HepG2 (cell line): ENCODE measurements around the gene SLCO1C1. TPM values are rescaled to one million over a fixed set of nuclear protein-coding genes. Genes with fewer than 3 reads are reported as not detected.

ENCODE experiments used
- ASH2L ChIP-seq: fragments of 300-600, 200-600 bp; sonication (generic); IDR thresholded peaks from 2 replicates; pipeline ENCODE4 v1.7.0; 2017; ENCODE audit warnings: low read depth, mild to moderate bottlenecking, moderate library complexity, mixed read lengths, low read length; ENCODE audit not compliant: insufficient read length
- FOSL1 ChIP-seq: sonication (generic); formaldehyde crosslinking; IDR thresholded peaks from 2 replicates; pipeline ENCODE4 v1.9.0; 2021; ENCODE audit warnings: missing genetic modification reagents, borderline replicate concordance
- FOSL2 ChIP-seq: sonication (generic); formaldehyde crosslinking; IDR thresholded peaks from 2 replicates; pipeline ENCODE4 v1.4.0; 2020; ENCODE audit warnings: missing genetic modification reagents
- FOXC1 ChIP-seq: sonication (generic); formaldehyde crosslinking; IDR thresholded peaks from 2 replicates; pipeline ENCODE4 v1.8.0; 2022; ENCODE audit warnings: mild to moderate bottlenecking, missing genetic modification reagents, borderline replicate concordance
- FOXM1 ChIP-seq: sonication (generic); formaldehyde crosslinking; IDR thresholded peaks from 2 replicates; pipeline ENCODE4 v1.5.0; 2020; ENCODE audit warnings: missing genetic modification reagents
- HNF4G ChIP-seq, 2 experiments: sonication (generic) in 1 of 2; formaldehyde crosslinking in 1 of 2; IDR thresholded peaks; 2 replicates each; pipeline versions ENCODE4 v1.4.0 to v1.6.1; 2011 to 2020; ENCODE audit warnings: borderline replicate concordance in 2 of 2, low read depth in 2 of 2, mild to moderate bottlenecking in 2 of 2, low read length in 1 of 2, missing genetic modification reagents in 1 of 2, moderate library complexity in 1 of 2
- KDM1A ChIP-seq: IDR thresholded peaks from 2 replicates; pipeline ENCODE4 v1.6.1; 2016; ENCODE audit warnings: missing compliant biosample characterization
- NFIB ChIP-seq: sonication (generic); formaldehyde crosslinking; IDR thresholded peaks from 2 replicates; pipeline ENCODE4 v1.9.0; 2021; ENCODE audit warnings: missing genetic modification reagents, mild to moderate bottlenecking, borderline replicate concordance
- POLR2A ChIP-seq, 2 experiments: IDR thresholded peaks; 2 replicates each; pipeline ENCODE4 v1.6.1; 2011; ENCODE audit warnings: low read depth in 2 of 2, low read length in 2 of 2, mild to moderate bottlenecking in 1 of 2, moderate library complexity in 1 of 2; ENCODE audit not compliant: insufficient read depth in 1 of 2
- RBM22 ChIP-seq: fragments of 200-400 bp; formaldehyde crosslinking; optimal IDR thresholded peaks from 2 replicates; pipeline ENCODE3; 2017; ENCODE audit warnings: mild to moderate bottlenecking, low read length, moderate library complexity
- SMYD3 ChIP-seq: sonication (generic); formaldehyde crosslinking; IDR thresholded peaks from 2 replicates; pipeline ENCODE4 v1.8.1; 2023; ENCODE audit warnings: mild to moderate bottlenecking, missing genetic modification reagents
- SOX13 ChIP-seq, 3 experiments: fragments of 450-650 bp in 1 of 3; sonication (generic) in 1 of 3; formaldehyde crosslinking in 1 of 3; IDR thresholded peaks in 2 of 3; conservative IDR thresholded peaks in 1 of 3; 2 replicates each; pipeline versions ENCODE4 v1.5.0 to v1.6.1; 2016 to 2020; ENCODE audit warnings: antibody characterized with exemption in 1 of 3, mild to moderate bottlenecking in 1 of 3, missing compliant biosample characterization in 1 of 3, missing genetic modification reagents in 1 of 3, moderate library complexity in 1 of 3
- SOX5 ChIP-seq: IDR thresholded peaks from 2 replicates; pipeline ENCODE4 v1.6.1; 2016; ENCODE audit warnings: borderline replicate concordance
- ZBTB38 ChIP-seq: sonication (generic); formaldehyde crosslinking; IDR thresholded peaks from 2 replicates; pipeline ENCODE4 v1.5.1; 2020; ENCODE audit warnings: mild to moderate bottlenecking, missing genetic modification reagents
- ZNF343 ChIP-seq: sonication (generic); formaldehyde crosslinking; IDR thresholded peaks from 2 replicates; pipeline ENCODE4 v1.4.0; 2020; ENCODE audit warnings: mild to moderate bottlenecking, missing genetic modification reagents
- ZNF496 ChIP-seq: sonication (generic); formaldehyde crosslinking; IDR thresholded peaks from 2 replicates; pipeline ENCODE4 v1.8.1; 2023; ENCODE audit warnings: mild to moderate bottlenecking, moderate library complexity, missing genetic modification reagents; ENCODE audit not compliant: insufficient replicate concordance
- ZNF598 ChIP-seq: sonication (generic); formaldehyde crosslinking; IDR thresholded peaks from 2 replicates; pipeline ENCODE4 v1.5.1; 2020; ENCODE audit warnings: mild to moderate bottlenecking, missing genetic modification reagents, borderline replicate concordance
- ZNF616 ChIP-seq: sonication (generic); formaldehyde crosslinking; IDR thresholded peaks from 2 replicates; pipeline ENCODE4 v1.5.0; 2020; ENCODE audit warnings: low read depth, mild to moderate bottlenecking, missing genetic modification reagents
- ZNF761 ChIP-seq: sonication (generic); formaldehyde crosslinking; conservative IDR thresholded peaks from 2 replicates; pipeline ENCODE4 v1.4.0; 2020; ENCODE audit warnings: mild to moderate bottlenecking, missing genetic modification reagents
- ZNF775 ChIP-seq: sonication (generic); formaldehyde crosslinking; IDR thresholded peaks from 2 replicates; pipeline ENCODE4 v1.4.0; 2020; ENCODE audit warnings: missing genetic modification reagents, mild to moderate bottlenecking, moderate library complexity, borderline replicate concordance
- ZSCAN25 ChIP-seq: sonication (generic); formaldehyde crosslinking; IDR thresholded peaks from 2 replicates; pipeline ENCODE4 v1.8.0; 2022; ENCODE audit warnings: mild to moderate bottlenecking, missing genetic modification reagents
- polyA plus RNA-seq, 8 experiments: library from polyadenylated mRNA; depleted of rRNA in 3 of 8; stranded (reverse) in 7 of 8; unstranded in 1 of 8; fragments of >200 nt; fragmentation: Illumina TruSeq in 4 of 8; extraction: Trizol in 4 of 8; gene quantifications; 2 replicates each; pipeline versions ENCODE4 v1.2.1 to v1.2.3, GENCODE V29; 2011 to 2016; ENCODE audit warnings: low read depth in 4 of 8, missing spikeins in 1 of 8, mixed read lengths in 1 of 8; ENCODE audit not compliant: insufficient read depth in 1 of 8
- total RNA-seq, 5 experiments: library from RNA; depleted of rRNA; stranded (reverse); fragments of >200 nt; fragmentation: Illumina TruSeq; extraction: Trizol; gene quantifications; 2 replicates each; pipeline ENCODE4 v1.2.3, GENCODE V29; 2016; ENCODE audit warnings: low read depth in 1 of 5
- TF ChIP-seq, protein P1 (sequence below): sonication (generic); formaldehyde crosslinking; IDR thresholded peaks from 2 replicates; pipeline ENCODE4 v1.4.0; 2020; ENCODE audit warnings: missing genetic modification reagents
- TF ChIP-seq, protein P2 (sequence below): sonication (generic); formaldehyde crosslinking; IDR thresholded peaks from 2 replicates; pipeline ENCODE4 v1.4.0; 2020; ENCODE audit warnings: mild to moderate bottlenecking, missing genetic modification reagents
- TF ChIP-seq, protein P3 (sequence below): sonication (generic); formaldehyde crosslinking; IDR thresholded peaks from 2 replicates; pipeline ENCODE4 v1.5.0; 2020; ENCODE audit warnings: missing genetic modification reagents, mild to moderate bottlenecking, borderline replicate concordance

SLCO1C1 gene
- total and polyA plus RNA-seq, 2 of the 13 experiments (the other 11 are each of a cell fraction or from before 2014, with no cell fraction given): not detected

DNA sequence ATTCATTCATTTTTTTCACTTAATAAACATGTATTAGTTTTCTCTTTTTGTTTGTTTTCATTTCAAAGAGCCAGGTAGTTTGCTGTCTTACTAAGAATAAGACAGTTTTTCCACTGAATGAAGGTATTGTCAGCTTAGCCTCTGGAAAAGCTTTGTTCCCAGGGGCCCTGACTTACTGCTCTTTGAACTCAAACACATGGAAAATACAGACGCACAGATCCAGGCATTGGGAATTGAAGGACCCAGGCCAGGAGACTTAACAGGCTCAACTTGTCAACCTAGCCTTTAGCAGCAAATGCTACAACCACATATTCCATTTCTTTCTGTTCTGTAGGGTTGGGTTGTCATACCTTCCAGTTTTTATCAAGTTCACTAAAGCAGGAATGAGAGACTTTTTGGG is 38.5 kb upstream of the SLCO1C1 start (continued):
- TF ChIP-seq, protein P1, sequence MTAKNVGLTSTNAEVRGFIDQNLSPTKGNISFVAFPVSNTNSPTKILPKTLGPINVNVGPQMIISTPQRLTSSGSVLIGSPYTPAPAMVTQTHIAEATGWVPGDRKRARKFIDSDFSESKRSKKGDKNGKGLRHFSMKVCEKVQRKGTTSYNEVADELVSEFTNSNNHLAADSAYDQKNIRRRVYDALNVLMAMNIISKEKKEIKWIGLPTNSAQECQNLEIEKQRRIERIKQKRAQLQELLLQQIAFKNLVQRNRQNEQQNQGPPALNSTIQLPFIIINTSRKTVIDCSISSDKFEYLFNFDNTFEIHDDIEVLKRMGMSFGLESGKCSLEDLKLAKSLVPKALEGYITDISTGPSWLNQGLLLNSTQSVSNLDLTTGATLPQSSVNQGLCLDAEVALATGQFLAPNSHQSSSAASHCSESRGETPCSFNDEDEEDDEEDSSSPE (CRISPR knock-in tag): no peak
- TF ChIP-seq FOSL2 (CRISPR knock-in tag): peak; percentile 47
- no peak for TF ChIP-seq ZSCAN25
- TF ChIP-seq, protein P2, sequence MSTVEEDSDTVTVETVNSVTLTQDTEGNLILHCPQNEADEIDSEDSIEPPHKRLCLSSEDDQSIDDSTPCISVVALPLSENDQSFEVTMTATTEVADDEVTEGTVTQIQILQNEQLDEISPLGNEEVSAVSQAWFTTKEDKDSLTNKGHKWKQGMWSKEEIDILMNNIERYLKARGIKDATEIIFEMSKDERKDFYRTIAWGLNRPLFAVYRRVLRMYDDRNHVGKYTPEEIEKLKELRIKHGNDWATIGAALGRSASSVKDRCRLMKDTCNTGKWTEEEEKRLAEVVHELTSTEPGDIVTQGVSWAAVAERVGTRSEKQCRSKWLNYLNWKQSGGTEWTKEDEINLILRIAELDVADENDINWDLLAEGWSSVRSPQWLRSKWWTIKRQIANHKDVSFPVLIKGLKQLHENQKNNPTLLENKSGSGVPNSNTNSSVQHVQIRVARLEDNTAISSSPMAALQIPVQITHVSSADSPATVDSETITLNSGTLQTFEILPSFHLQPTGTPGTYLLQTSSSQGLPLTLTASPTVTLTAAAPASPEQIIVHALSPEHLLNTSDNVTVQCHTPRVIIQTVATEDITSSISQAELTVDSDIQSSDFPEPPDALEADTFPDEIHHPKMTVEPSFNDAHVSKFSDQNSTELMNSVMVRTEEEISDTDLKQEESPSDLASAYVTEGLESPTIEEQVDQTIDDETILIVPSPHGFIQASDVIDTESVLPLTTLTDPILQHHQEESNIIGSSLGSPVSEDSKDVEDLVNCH (CRISPR knock-in tag): no peak
- no peak for TF ChIP-seq RBM22
- no peak for TF ChIP-seq SMYD3 (CRISPR knock-in tag)
- no peak for TF ChIP-seq NFIB
- TF ChIP-seq ZNF616 (CRISPR knock-in tag): no peak
- peak; percentile 66 for TF ChIP-seq HNF4G (IDR thresholded peaks at IDR 0.05; ENCODE audit: borderline replicate concordance, low read depth, low read length)
- peak; percentile 53; the same call in 1 of the 2 replicates for TF ChIP-seq HNF4G (CRISPR knock-in tag; IDR thresholded peaks at IDR 0.05; ENCODE audit: borderline replicate concordance, low read depth)
- no peak for TF ChIP-seq ZNF343 (CRISPR knock-in tag)
- TF ChIP-seq FOXM1 (CRISPR knock-in tag): no peak
- no peak for TF ChIP-seq ZBTB38
- TF ChIP-seq FOXC1 (CRISPR knock-in tag): no peak
- no peak for TF ChIP-seq ZNF761 (CRISPR knock-in tag)
- peak; percentile 94 for TF ChIP-seq SOX13 (IDR thresholded peaks at IDR 0.05)
- TF ChIP-seq SOX13 (CRISPR knock-in tag; conservative IDR thresholded peaks at IDR 0.05 in 1 of 2, IDR thresholded peaks at IDR 0.05 in 1 of 2): peak in 1 of 2 experiments; percentile 99; a peak in 2 of 4 replicates
- TF ChIP-seq, protein P3, sequence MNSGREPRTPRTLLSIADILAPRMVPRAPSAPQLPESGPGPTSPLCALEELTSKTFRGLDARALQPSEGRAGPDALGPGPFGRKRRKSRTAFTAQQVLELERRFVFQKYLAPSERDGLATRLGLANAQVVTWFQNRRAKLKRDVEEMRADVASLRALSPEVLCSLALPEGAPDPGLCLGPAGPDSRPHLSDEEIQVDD (CRISPR knock-in tag): no peak
- no peak for TF ChIP-seq FOSL1 (CRISPR knock-in tag)
- no peak for TF ChIP-seq ZNF775 (CRISPR knock-in tag)
- TF ChIP-seq ASH2L: peak; percentile 61
- TF ChIP-seq ZNF496 (CRISPR knock-in tag): no peak
- TF ChIP-seq ZNF598 (CRISPR knock-in tag): no peak
- TF ChIP-seq KDM1A (CRISPR knock-in tag): no peak
- peak in 1 of 2 experiments; percentile 27; a peak in 1 of 4 replicates for TF ChIP-seq POLR2A (IDR thresholded peaks at IDR 0.05; ENCODE audit: insufficient read depth in 1 of 2, low read depth in 2 of 2, low read length in 2 of 2)
- TF ChIP-seq SOX5 (CRISPR knock-in tag): peak; percentile 98
